ENCODE measurements around the gene CFAP20DC.

DNA sequence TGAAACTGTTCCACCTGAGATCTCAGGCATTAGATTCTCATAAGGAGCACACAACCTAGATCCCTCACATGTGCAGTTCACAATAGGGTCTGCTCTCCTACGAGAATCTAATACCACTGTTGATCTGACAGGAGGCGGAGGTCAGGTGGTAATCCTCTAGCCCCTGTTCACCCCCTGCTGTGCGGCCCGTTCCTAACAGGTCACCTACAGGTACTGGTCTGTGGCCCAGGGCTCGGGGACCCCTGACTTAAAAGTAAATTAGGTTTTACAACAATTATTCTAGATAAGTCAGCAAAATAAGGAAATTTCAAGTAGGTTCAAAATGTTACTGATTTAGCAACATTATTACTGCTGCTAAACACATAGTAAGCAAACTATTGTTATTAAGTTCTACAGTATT is 58.2 kb downstream of the CFAP20DC start:
- no peak for TF ChIP-seq EZH2phosphoT487 (IDR thresholded peaks at IDR 0.05; ENCODE audit: borderline replicate concordance, low read depth, low read length)
- TF ChIP-seq, protein P1, sequence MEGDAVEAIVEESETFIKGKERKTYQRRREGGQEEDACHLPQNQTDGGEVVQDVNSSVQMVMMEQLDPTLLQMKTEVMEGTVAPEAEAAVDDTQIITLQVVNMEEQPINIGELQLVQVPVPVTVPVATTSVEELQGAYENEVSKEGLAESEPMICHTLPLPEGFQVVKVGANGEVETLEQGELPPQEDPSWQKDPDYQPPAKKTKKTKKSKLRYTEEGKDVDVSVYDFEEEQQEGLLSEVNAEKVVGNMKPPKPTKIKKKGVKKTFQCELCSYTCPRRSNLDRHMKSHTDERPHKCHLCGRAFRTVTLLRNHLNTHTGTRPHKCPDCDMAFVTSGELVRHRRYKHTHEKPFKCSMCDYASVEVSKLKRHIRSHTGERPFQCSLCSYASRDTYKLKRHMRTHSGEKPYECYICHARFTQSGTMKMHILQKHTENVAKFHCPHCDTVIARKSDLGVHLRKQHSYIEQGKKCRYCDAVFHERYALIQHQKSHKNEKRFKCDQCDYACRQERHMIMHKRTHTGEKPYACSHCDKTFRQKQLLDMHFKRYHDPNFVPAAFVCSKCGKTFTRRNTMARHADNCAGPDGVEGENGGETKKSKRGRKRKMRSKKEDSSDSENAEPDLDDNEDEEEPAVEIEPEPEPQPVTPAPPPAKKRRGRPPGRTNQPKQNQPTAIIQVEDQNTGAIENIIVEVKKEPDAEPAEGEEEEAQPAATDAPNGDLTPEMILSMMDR (conservative IDR thresholded peaks at IDR 0.05; ENCODE audit: low read length), result no peak
